ENCODE measurements around the gene POM121L2.

POM121L2 gene

GRCh38 chr6:27312146-27312949 is at the start of gene POM121L2:
Gene POM121L2, minus strand, starts transcription at chr6:27312273. Its CDS starts 103 bp downstream, at chr6:27312170.
- no peak for DNase-seq (ENCODE audit: low read depth, low spot score)

- DNase-seq (ENCODE audit: low read depth, low spot score) = no peak
Observed at GRCh38 chr6:27359231-27359630, 47.2 kb upstream of the POM121L2 start.

- DNase-seq (ENCODE audit: low read depth, low spot score) = no peak
Observed at GRCh38 chr6:27358786-27359185, 46.7 kb upstream of the POM121L2 start.

GRCh38 chr6:27352850-27353249 is 40.8 kb upstream of the POM121L2 start:
- no peak for DNase-seq (ENCODE audit: low read depth, low spot score)

GRCh38 chr6:27334141-27334540 is 22.1 kb upstream of the POM121L2 start:
- DNase-seq (ENCODE audit: low read depth, low spot score) = no peak

- DNase-seq (ENCODE audit: low read depth, low spot score) = no peak
Observed at GRCh38 chr6:27333642-27334040, 21.6 kb upstream of the POM121L2 start.

GRCh38 chr6:27332692-27333641 is 20.9 kb upstream of the POM121L2 start:
- DNase-seq (ENCODE audit: low read depth, low spot score) = no peak

GRCh38 chr6:27327023-27327738 is 15.1 kb upstream of the POM121L2 start:
- no peak for DNase-seq (ENCODE audit: low read depth, low spot score)

- no peak for DNase-seq (ENCODE audit: low read depth, low spot score)
Observed at GRCh38 chr6:27321901-27322300, 9.8 kb upstream of the POM121L2 start.

- DNase-seq (ENCODE audit: low read depth, low spot score) = no peak
Observed at GRCh38 chr6:27321370-27321769, 9.3 kb upstream of the POM121L2 start.

GRCh38 chr6:27318973-27319372 is 6.9 kb upstream of the POM121L2 start:
- DNase-seq (ENCODE audit: low read depth, low spot score) = no peak

- DNase-seq (ENCODE audit: low read depth, low spot score) = no peak
Observed at GRCh38 chr6:27314046-27314445, 2.0 kb upstream of the POM121L2 start.

GRCh38 chr6:27312950-27313271 is 838 bp upstream of the POM121L2 start:
- DNase-seq (ENCODE audit: low read depth, low spot score) = no peak

- DNase-seq (ENCODE audit: low read depth, low spot score) = no peak
Observed at GRCh38 chr6:27311806-27312145, 297 bp downstream of the POM121L2 start.

- DNase-seq (ENCODE audit: low read depth, low spot score) = no peak
Observed at GRCh38 chr6:27303613-27304272, 8.3 kb downstream of the POM121L2 start.

- no peak for DNase-seq (ENCODE audit: low read depth, low spot score)
Observed at GRCh38 chr6:27297857-27298730, 14.0 kb downstream of the POM121L2 start.

GRCh38 chr6:27297484-27297856 is 14.6 kb downstream of the POM121L2 start:
- no peak for DNase-seq (ENCODE audit: low read depth, low spot score)

- DNase-seq (ENCODE audit: low read depth, low spot score) = no peak
Observed at GRCh38 chr6:27296106-27296783, 15.8 kb downstream of the POM121L2 start.

GRCh38 chr6:27295301-27296079 is 16.6 kb downstream of the POM121L2 start:
- no peak for DNase-seq (ENCODE audit: low read depth, low spot score)

Measured in activated CD4-positive, CD25-positive, alpha-beta regulatory T cell treated with anti-CD3 and anti-CD28 coated beads, Interleukin-2, amount 50 U/mL, for 16 hours (primary cell).